HEK293T (cell line): ENCODE data around the gene TPT1.

ENCODE experiments used
- ELF4 ChIP-seq: fragments of 450-650 bp; IDR thresholded peaks from 2 replicates; pipeline ENCODE4 v1.6.1; 2017; ENCODE audit warnings: antibody characterized with exemption
- FOXA1 ChIP-seq: fragments of 450-650 bp; IDR thresholded peaks from 2 replicates; pipeline ENCODE4 v1.6.1; 2016; ENCODE audit warnings: mild to moderate bottlenecking
- FOXM1 ChIP-seq: fragments of 450-650 bp; IDR thresholded peaks from 2 replicates; pipeline ENCODE4 v1.6.1; 2017; ENCODE audit warnings: mild to moderate bottlenecking, borderline replicate concordance
- SP1 ChIP-seq: fragments of 450-650 bp; IDR thresholded peaks from 2 replicates; pipeline ENCODE4 v1.6.1; 2017
- TARDBP ChIP-seq: fragments of 450-650 bp; IDR thresholded peaks from 2 replicates; pipeline ENCODE4 v1.6.1; 2016
- TF ChIP-seq, protein P1 (sequence below): fragments of 450-650 bp; IDR thresholded peaks from 2 replicates; pipeline ENCODE4 v1.6.1; 2016

GRCh38 chr13:45302507-45302906 is 38.5 kb downstream of the TPT1 start:
- TF ChIP-seq SP1 (no peak), FOXA1 (no peak), TARDBP (no peak), ELF4 (no peak), FOXM1 (no peak)
- TF ChIP-seq, protein P1, sequence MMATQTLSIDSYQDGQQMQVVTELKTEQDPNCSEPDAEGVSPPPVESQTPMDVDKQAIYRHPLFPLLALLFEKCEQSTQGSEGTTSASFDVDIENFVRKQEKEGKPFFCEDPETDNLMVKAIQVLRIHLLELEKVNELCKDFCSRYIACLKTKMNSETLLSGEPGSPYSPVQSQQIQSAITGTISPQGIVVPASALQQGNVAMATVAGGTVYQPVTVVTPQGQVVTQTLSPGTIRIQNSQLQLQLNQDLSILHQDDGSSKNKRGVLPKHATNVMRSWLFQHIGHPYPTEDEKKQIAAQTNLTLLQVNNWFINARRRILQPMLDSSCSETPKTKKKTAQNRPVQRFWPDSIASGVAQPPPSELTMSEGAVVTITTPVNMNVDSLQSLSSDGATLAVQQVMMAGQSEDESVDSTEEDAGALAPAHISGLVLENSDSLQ = no peak
